Measurements from ENCODE around the gene GNG13. TPM values are rescaled to one million over a fixed set of nuclear protein-coding genes. Genes with fewer than 3 reads are reported as not detected.
"Not testable (repeated sequence)": the region's sequence is repeated elsewhere in the genome, so short reads cannot be mapped to it uniquely, and the experiment has no call there.

Gene GNG13
- total and polyA plus RNA-seq, 2 of the 4 experiments (the other 2 are of a cell fraction), result not detected

GRCh38 chr16:820044-820408 lies 19.5 kb upstream of the GNG13 start:
- in situ Hi-C loops (cut with MboI; ENCODE audit: low sequenced_read_pairs), result loop anchor here (25.0 kb wide), 1 partner anchor 392 kb away; no protein-coding TSS in a partner anchor
- H3K4me2 ChIP-seq (ENCODE audit: low read depth, low read length); H2AFZ ChIP-seq (replicated peaks; ENCODE audit: low read length, poor library complexity); CTCF ChIA-PET; H2BK5ac ChIP-seq (ENCODE audit: low read depth, low read length, poor library complexity, severe bottlenecking); H4K8ac ChIP-seq (ENCODE audit: low read depth in 2 of 2, low read length in 2 of 2); H3K4ac ChIP-seq (ENCODE audit: low read depth, low read length); H3K18ac ChIP-seq (ENCODE audit: low read depth, low read length); H4K91ac ChIP-seq (ENCODE audit: insufficient read depth, low read depth, low read length); H2BK120ac ChIP-seq (ENCODE audit: low read depth, low read length); H3K27ac ChIP-seq (ENCODE audit: insufficient read depth, low read length); H2AK9ac ChIP-seq (replicated peaks; ENCODE audit: low read depth, low read length, poor library complexity); intact Hi-C loops (cut with micrococcal nuclease); H3K4me1 ChIP-seq (ENCODE audit: control insufficient read depth, insufficient read depth, low read length); H2BK20ac ChIP-seq (ENCODE audit: low read depth, low read length); H3K14ac ChIP-seq (replicated peaks; ENCODE audit: low read depth, low read length); H2AK5ac ChIP-seq (ENCODE audit: low read depth, low read length); H3K36me3 ChIP-seq (ENCODE audit: control insufficient read depth, insufficient read depth, low read length); H3K79me1 ChIP-seq (ENCODE audit: low read depth in 1 of 2, low read length in 2 of 2); H3K4me3 ChIP-seq (ENCODE audit: insufficient read depth, low read depth, low read length); BruUV-seq (replicated peaks); H3K9me1 ChIP-seq (ENCODE audit: insufficient read depth, low read length); POLR2A ChIA-PET (ENCODE audit: unreplicated experiment); H3K23ac ChIP-seq (ENCODE audit: low read depth, low read length); H4K20me1 ChIP-seq (ENCODE audit: insufficient read depth, low read length); H4K5ac ChIP-seq (ENCODE audit: low read depth, low read length); H2BK15ac ChIP-seq (ENCODE audit: low read depth, low read length); ATAC-seq (ENCODE audit: low read depth); DNase-seq; H3K9ac ChIP-seq (ENCODE audit: low read depth, low read length); H3K9me3 ChIP-seq (ENCODE audit: control insufficient read depth, insufficient read depth, low read length); dilution Hi-C loops (cut with HindIII; ENCODE audit: low sequenced_read_pairs, unreplicated experiment); H3K56ac ChIP-seq (ENCODE audit: extremely low read depth, insufficient read depth, low read length): not testable (repeated sequence)
- peaks cover 37% of the 10 kb centered on the region for H3K27me3 ChIP-seq (ENCODE audit: control insufficient read depth, insufficient read depth, low read length)
- 93% methylated on average over 4 of the region's 10 CpGs; no CpG with 5 or more reads in 1 of the 2 experiments for WGBS, 2 experiments (ENCODE audit: extremely low coverage in 2 of 2, insufficient read length in 1 of 2)

Data from IMR-90 (cell line).